HG02885 (cell line): ENCODE data around the gene GRPEL2.

Experiments used
- ATAC-seq: cut with Tn5 transposase; IDR thresholded peaks from one replicate; pipeline ENCODE4 v1.9.1; 2021; ENCODE audit warnings: mild to moderate bottlenecking; ENCODE audit not compliant: unreplicated experiment, poor library complexity

GRPEL2 gene

GRCh38 chr5:149374303-149374702 is 29.0 kb downstream of the GRPEL2 start:
- ATAC-seq, result no peak

GRCh38 chr5:149374801-149375200 is 29.5 kb downstream of the GRPEL2 start:
- ATAC-seq, result no peak

DNA sequence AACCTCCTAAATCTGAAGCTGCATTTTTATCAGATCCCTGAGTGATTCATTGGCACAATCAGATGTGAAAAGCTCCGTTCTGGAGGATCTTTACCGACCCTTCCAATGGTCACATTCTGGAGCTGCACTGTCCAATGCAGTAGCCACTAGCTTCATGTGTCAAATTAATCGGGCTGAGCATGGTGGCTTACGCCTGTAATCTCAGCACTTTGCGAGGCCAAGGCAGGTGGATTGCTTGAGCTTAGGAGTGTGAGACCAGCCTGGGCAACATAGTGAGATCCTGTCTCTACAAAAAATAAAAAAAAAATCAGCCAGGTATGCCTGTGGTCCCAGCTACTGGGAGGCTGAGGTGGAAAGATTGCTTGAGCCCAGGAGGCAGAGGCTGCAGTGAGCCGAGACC is 30.1 kb downstream of the GRPEL2 start:
- ATAC-seq, result no peak

DNA sequence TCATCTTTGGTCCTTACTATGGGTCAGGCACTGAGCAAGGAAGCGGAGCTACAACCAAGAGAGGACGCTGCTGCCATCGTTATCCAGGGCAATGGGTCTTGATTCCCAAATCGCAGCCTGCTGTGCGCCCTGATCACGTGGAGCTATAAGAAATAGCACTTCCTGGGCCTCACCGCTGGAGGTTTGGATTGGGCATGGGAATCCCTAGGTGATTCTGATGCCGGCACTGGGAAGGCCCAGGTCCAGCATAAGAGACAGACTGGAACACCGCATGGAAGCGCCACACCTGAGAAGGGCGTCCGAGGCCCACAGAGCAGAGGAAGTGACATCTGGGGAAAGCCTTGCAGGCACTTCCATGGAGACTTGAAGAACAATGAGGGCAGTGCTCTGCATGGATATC is 30.8 kb downstream of the GRPEL2 start:
- ATAC-seq, result no peak

GRCh38 chr5:149376711-149377447 is 31.6 kb downstream of the GRPEL2 start:
- no peak for ATAC-seq

- ATAC-seq, result no peak
Observed at GRCh38 chr5:149378241-149378820, 33.0 kb downstream of the GRPEL2 start.

- ATAC-seq, result no peak
Observed at GRCh38 chr5:149379177-149379761, 34.0 kb downstream of the GRPEL2 start, which contains the start of gene IL17B. Gene IL17B (minus strand): TSS chr5:149379292. CDS start chr5:149379225, 67 bp downstream.

GRCh38 chr5:149379818-149380374 is 34.6 kb downstream of the GRPEL2 start:
- ATAC-seq, result no peak

- no peak for ATAC-seq
Observed at GRCh38 chr5:149380466-149381121, 35.3 kb downstream of the GRPEL2 start.

DNA sequence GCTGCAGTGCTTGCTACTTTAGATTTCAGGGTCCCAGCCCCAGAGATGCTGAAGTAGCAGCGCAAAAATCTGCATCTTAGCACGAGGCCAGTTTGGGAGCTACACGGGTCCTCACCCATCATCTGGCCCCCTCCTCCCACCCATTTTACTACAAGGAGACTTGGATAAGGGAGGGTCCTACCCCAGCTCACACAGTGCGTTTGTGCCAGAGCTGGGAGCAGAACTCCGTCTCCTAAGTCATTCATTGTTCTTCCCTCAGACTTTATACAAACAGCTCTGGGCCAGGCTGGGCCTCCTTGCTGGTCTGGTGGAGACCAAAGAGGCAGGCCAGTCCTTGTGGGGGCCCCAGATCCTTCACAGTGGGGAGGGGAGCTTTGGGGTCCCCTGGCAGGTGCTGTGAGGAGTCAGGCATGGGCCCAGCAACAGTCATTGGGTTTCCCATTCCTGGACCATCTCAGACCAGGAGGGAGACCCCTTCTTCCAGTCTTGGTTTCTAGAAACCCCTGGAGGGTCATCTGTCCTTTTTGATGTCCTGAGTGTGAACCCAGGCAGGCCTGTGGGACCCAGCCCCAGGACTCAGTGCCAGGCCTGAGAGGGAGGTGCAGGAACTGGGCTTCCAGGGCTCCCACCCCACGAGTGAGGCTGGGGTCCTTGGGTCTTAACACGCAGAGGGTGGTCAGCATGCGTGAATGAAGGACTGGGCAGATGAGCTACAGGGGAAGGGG is 36.1 kb downstream of the GRPEL2 start:
- no peak for ATAC-seq

DNA sequence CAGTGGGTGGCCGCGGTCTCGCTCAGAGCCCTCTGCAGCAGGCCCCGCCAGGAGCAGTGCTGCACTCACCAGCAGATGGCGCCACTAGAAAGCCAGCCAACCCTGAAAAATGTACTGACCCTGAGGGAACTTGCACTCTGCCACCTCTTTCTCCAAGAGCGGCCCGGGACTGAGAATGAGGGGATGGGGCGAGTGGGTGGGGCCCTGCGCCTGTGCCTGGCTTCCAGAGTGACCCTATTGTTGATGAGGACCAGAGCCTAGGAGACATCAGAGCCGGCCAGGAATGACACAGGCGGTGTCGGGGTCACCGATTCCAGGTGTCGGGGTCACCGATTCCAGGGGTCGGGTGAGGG is 36.7 kb downstream of the GRPEL2 start:
- ATAC-seq, result peak; percentile 86

DNA sequence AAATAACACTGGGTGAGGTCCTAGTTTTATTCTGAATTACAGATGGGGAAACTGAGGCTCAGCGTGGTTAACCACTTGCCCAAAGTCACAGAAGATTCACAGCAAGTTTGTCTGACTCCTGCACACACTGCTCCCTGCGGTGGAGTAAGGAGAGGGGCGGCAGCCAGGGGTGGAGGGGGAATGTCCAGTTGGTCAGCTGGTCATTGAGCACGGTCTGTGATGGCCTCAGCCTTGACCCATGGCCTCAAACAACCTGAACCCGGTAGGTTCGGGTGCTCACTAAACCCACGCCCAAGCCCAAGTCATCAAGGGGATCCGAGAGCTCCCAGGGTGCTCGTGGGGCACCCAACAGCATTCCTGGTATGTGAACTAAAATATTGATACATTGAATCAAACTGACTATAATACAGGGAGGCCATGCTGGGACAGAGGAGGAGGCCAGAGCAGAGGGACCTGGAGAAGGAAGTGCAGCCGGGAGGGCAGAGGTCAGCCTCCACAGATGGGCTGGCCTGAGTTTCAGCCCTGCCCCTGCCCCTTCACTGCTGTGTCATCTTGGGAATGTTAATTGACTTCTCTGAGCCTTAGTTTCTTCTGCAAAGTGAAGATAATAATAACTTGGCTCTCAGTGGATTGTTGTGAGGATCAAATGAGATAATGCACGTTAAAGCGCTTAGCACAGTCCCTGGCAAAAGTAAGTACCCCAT is 37.4 kb downstream of the GRPEL2 start:
- no peak for ATAC-seq

- ATAC-seq, result no peak
Observed at GRCh38 chr5:149383399-149383798, 38.1 kb downstream of the GRPEL2 start.

GRCh38 chr5:149386166-149386565 is 40.9 kb downstream of the GRPEL2 start:
- no peak for ATAC-seq

- ATAC-seq, result no peak
Observed at GRCh38 chr5:149387081-149387631, 41.9 kb downstream of the GRPEL2 start.

DNA sequence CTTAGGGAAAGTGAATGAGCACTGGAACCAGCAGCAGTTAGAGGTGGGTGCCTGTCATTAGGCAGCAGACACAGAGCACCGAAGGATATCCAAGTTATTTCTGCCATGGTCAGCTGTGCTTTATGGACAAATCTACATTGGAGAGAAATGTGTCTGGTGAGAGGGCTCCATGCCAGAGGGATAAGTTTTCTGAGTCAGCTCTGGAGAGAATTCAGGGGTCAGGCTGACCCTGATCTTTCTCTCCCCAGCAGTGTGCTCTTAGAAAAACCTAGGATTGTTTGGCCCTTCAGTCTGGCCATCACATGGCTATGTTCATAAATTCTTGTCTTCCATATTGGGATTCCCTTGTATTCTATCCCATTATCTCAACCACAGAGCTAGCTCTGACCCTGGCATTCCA is 42.7 kb downstream of the GRPEL2 start:
- no peak for ATAC-seq

DNA sequence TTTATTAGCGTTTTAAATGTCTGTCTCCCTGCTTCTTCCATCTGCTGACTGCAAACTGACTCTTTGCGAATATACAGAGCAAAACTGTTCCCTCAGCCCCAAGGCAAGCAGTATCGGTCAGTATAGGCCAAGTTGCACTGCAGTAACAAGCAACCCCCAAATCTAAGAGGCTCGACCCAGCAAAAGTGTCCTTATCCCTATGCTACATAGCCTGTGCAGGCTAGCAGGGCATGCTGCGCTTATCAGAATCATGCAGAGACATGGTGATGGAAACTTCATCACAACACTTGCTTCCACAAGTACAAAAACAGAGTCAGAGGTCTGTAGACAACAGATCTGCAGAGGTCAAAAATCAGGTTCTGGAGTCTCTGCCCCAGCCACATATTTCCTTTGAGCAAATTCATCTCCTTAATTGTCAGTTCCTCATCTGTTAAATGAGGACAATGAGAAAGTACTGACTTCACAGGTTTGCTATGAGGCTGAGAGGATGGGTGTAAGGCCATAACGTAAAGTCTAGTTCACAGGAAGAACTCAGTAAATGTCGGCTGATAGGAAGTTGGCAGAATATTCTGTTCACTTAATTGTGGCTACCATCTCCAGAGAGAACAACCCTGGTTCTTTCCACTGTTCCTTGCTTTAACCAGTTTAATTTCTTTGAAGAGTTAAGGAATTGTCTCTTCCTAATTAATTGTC is 43.3 kb downstream of the GRPEL2 start:
- no peak for ATAC-seq

GRCh38 chr5:149389552-149390495 is 44.5 kb downstream of the GRPEL2 start:
- no peak for ATAC-seq
